ENCODE data around the gene IQCK. TPM values are rescaled to one million over a fixed set of nuclear protein-coding genes. Genes with fewer than 3 reads are reported as not detected.

IQCK gene
- polyA plus RNA-seq, 2 of the 4 experiments (the other 2 are of a cell fraction): 10.3 to 15.6 TPM

GRCh38 chr16:19892902-19893301 lies 174.8 kb downstream of the IQCK start (continued):
- TF ChIP-seq PBX3 (IDR thresholded peaks at IDR 0.05) (no peak), POLR2A (IDR thresholded peaks at IDR 0.05; ENCODE audit: low read length) (no peak), CBX2 (IDR thresholded peaks at IDR 0.05; ENCODE audit: borderline replicate concordance, low read depth) (no peak), ZSCAN20 (CRISPR knock-in tag; IDR thresholded peaks at IDR 0.05) (no peak), ZC3H11A (IDR thresholded peaks at IDR 0.05) (no peak), HMGXB4 (CRISPR knock-in tag; IDR thresholded peaks at IDR 0.05; ENCODE audit: borderline replicate concordance) (no peak), FOSL2 (IDR thresholded peaks at IDR 0.05) (no peak), FOSL2 (CRISPR knock-in tag; IDR thresholded peaks at IDR 0.05) (no peak), EHF (CRISPR knock-in tag; IDR thresholded peaks at IDR 0.05) (no peak)

- ATAC-seq: no peak
- Histone ChIP-seq H3K4me1 (0 out of 3 replicates have a peak, but pooled peaks cover 4% of the 10 kb centered on the region), H3K4me2 (no peak overlapping the region), H3K27ac (no peak overlapping the region), H3K4me3 (no peak overlapping the region), H3K9me3 (no peaks in the 10 kb centered on the region)
- no peak for TF ChIP-seq PBX3 (IDR thresholded peaks at IDR 0.05)
- TF ChIP-seq GATA3 (IDR thresholded peaks at IDR 0.05; ENCODE audit: borderline replicate concordance): no peak
- no peak for TF ChIP-seq ATOH8 (CRISPR knock-in tag; IDR thresholded peaks at IDR 0.05; ENCODE audit: low read depth)
- no peak for TF ChIP-seq HES2 (IDR thresholded peaks at IDR 0.05)
- TF ChIP-seq CBX2 (IDR thresholded peaks at IDR 0.05; ENCODE audit: borderline replicate concordance, low read depth): no peak
- TF ChIP-seq JUN (IDR thresholded peaks at IDR 0.05): no peak
- TF ChIP-seq TFCP2L1 (CRISPR knock-in tag; IDR thresholded peaks at IDR 0.05): no peak
- no peak for TF ChIP-seq ZC3H11A (IDR thresholded peaks at IDR 0.05)
- TF ChIP-seq RAD21 (conservative IDR thresholded peaks at IDR 0.05 in 1 of 2, IDR thresholded peaks at IDR 0.05 in 1 of 2): no peak
- no peak for TF ChIP-seq HEYL (CRISPR knock-in tag; IDR thresholded peaks at IDR 0.05)
- TF ChIP-seq E2F6 (IDR thresholded peaks at IDR 0.05; ENCODE audit: borderline replicate concordance, low read depth): no peak
- DNase-seq (ENCODE audit: low read depth in 1 of 2, low spot score in 1 of 2): no peak
- CTCF ChIA-PET: interaction anchor here (1.3 to 3.9 kb wide), 3 partner anchors 13 to 490 kb away, joined by 3 to 24 read pairs (median 12); no protein-coding TSS in a partner anchor
- POLR2A ChIA-PET: no interaction called here
- no peak for FAIRE-seq
- 40% methylated on average over 7 of the region's 7 CpGs for WGBS (ENCODE audit: missing lambda C conversion rate)
Observed at GRCh38 chr16:19894586-19894985, 176.5 kb downstream of the IQCK start.

GRCh38 chr16:19896951-19897350 lies 178.9 kb downstream of the IQCK start:
- 68% methylated on average over 5 of the region's 5 CpGs for WGBS (ENCODE audit: missing lambda C conversion rate)
- no peak for DNase-seq (ENCODE audit: low read depth in 1 of 2, low spot score in 1 of 2)
- no peaks in the 10 kb centered on the region for H3K9me3 ChIP-seq
- POLR2A ChIA-PET: no interaction called here
- no peak for TF ChIP-seq KDM1A (IDR thresholded peaks at IDR 0.05; ENCODE audit: low read depth)
- no peak for TF ChIP-seq MYC (IDR thresholded peaks at IDR 0.05; ENCODE audit: borderline replicate concordance, low read length)
- no peak for TF ChIP-seq EP300 (IDR thresholded peaks at IDR 0.05)
- TF ChIP-seq GATA3 (IDR thresholded peaks at IDR 0.05; ENCODE audit: borderline replicate concordance): no peak
- no peak for TF ChIP-seq ZC3H11A (IDR thresholded peaks at IDR 0.05)
- no peak for TF ChIP-seq KDM5A (IDR thresholded peaks at IDR 0.05)
- TF ChIP-seq NFE2L2 (conservative IDR thresholded peaks at IDR 0.05; ENCODE audit: low read length): no peak
- no peak for TF ChIP-seq NPAS2 (CRISPR knock-in tag; IDR thresholded peaks at IDR 0.05; ENCODE audit: borderline replicate concordance)
- TF ChIP-seq HMGXB4 (CRISPR knock-in tag; IDR thresholded peaks at IDR 0.05; ENCODE audit: borderline replicate concordance): no peak
- H3K4me2 ChIP-seq: no peak overlapping the region
- H3K27ac ChIP-seq: no peak overlapping the region
- no peak for ATAC-seq
- no peak for FAIRE-seq
- H3K4me3 ChIP-seq: no peak overlapping the region
- CTCF ChIA-PET: interaction anchor here (1.5 to 4.0 kb wide), 4 partner anchors 10 to 488 kb away, joined by 7 to 55 read pairs (median 26); no protein-coding TSS in a partner anchor
- H3K4me1 ChIP-seq: 0 out of 3 replicates have a peak, but pooled peaks cover 4% of the 10 kb centered on the region

All from A549 (cell line).